NCI-H82 (cell line): ENCODE measurements around the gene LYPD6.
"Not testable (repeated sequence)": the region's sequence is repeated elsewhere in the genome, so short reads cannot be mapped to it uniquely, and the experiment has no call there.

ENCODE experiments used
- DNase-seq: peaks from one replicate; lab custom pipeline; 2025; lab: John Stamatoyannopoulos, UW

LYPD6 gene

DNA sequence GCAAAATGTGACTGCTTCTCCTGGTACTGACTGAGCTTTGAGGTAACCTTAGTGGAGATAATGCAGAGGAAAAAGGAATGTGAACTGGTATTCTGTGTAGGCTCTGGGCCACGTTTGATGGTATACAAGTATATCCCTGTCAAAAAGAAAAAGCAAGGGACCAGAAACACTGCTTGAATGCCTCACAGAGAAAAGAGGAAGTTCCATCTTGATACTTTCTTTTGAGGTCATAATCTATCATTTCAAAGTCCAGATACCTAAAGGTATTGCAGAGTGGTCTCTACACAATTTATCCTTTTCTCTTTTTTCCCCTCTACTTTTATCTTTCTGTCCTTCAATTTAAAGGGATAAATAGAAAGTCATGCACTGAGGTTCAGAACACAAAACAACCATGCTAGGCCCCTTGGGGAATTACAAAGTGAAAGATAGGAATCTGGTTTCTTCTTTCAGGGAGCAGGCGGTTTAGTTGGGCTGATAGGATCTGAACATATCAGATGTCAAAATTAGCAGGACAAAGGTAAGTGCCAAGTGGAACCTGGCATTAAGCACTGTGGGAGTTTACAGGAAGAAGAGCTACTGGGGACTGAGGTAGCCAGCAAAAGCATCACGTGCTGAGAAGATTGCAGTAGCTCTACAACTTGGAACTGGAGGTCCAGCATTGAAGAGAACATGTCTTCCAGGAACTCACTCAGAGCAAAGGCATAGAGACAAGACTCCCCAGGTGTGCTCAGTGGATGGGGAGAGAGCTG lies 121.2 kb downstream of the LYPD6 start:
- no peak for DNase-seq

DNA sequence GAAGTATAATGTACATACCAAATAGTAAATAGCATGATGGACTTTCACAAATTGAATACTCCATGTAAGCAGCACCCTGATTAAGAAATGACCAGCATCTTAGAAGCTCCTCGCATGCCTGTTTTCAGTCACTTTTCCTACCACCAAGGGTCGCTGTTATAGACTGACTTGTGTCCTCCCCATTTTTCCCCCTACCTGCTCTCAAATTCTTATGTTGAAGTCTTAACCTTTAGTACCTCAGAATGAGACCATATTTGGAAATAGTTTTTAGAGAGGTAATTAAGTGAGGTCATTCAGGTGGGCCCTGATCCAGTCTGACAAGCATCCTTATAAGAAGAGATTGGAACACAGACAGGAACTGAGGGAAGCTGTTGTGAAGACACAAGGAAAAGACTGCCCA lies 125.9 kb downstream of the LYPD6 start:
- DNase-seq, result peak; percentile 21

DNA sequence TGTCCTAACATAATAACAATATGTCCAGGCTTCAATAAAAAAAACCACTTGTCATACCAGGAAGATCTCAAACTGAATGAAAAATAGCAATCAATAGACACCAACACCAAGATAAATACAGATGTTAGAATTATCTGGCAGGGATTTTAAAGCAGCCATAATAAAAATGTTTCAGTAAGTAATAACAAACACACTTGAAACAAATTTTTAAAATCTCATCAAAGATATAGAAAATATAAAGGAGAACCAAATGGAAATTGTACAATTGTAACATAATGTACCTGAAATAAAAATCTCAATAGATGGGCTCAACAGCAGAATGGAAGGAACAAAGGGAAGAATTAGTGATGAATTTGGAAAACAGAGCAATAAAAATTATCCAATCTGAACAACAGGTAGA lies 128.1 kb downstream of the LYPD6 start:
- DNase-seq, result no peak

DNA sequence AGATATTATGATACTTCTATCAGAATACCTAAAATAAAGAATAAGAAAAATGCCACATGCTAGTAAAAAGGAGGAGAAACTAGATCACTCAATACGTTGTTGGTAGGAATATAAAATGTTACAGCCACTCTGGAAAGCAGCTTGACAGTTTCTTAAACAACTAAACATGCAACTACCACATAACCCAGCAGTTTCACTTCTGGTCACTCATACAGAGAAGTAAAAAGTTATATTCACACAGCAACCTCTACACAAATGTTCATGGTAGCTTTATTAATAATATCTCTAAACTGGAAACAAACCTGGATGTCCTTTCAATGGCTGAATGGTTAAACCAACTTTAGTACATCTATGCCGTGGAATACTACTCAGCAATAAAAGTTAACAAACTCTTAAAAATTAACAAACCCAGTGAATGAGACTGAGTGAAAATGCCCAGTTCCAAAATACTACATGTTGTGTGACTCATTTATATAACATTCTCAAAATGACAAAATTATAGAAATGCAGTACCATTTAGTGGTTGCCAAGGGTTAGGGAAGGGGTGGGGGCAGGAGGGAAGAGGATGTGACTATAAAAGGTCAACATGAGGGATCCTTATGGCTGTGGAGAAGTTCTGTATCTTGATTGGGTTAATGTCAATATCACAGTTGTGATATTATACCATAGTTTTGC lies 133.1 kb downstream of the LYPD6 start:
- no peak for DNase-seq

DNA sequence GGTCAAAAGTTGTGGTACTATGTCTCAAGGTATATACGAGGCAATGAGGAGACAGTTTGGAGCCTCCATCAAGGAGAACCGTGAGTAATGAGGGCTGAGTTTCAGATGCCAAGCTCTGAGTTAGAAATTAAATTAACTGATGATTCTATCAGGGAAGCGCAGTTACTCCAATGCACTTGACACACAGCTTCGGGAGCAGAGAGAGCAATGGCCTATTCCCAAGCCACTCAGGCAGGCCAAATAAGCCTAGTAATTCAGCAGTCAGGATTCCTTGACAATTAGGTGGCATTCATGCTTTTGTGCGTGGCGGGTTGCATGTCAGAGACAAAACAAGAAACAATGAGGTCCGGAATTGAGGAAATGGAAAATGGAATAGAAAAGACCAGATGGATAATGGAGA lies 134.0 kb downstream of the LYPD6 start:
- no peak for DNase-seq

DNA sequence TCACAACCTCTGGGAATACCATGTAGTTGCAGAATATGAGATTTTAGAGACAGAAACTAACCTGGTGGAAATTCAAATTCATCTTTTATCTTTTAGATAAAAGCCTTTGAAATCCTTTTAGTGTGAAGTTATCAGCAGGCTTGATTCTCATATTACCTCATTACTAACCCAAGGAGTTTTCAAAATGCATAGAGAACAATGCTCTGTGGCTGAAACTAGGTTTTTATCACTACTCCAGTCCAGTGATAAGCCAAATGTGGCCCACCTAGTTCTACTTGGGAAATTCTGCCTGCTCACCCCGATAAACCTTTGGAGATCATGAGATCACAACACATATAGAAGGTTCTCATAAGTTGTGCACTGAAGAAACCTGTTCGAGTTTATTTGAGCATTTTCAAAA lies 135.5 kb downstream of the LYPD6 start:
- DNase-seq, result no peak

DNA sequence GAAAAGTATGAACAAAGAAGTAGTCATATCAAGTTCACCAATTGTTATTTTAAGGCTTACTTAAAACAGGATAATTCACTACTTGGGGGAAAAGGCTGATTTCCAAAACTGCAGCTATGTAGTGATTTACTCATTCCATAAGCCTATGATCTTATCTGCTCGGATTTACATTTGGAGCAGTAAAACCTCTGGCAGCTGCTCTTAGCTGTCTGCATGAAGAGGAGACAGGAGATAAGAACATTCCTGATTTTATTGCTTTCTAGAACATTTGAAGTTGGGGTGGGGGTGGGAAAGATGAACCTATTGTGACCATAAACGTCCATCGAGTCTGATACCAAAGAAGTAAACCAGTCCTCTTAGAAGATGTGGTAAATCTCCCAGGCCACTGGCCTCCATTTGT lies 136.2 kb downstream of the LYPD6 start:
- DNase-seq, result peak; percentile 43

DNA sequence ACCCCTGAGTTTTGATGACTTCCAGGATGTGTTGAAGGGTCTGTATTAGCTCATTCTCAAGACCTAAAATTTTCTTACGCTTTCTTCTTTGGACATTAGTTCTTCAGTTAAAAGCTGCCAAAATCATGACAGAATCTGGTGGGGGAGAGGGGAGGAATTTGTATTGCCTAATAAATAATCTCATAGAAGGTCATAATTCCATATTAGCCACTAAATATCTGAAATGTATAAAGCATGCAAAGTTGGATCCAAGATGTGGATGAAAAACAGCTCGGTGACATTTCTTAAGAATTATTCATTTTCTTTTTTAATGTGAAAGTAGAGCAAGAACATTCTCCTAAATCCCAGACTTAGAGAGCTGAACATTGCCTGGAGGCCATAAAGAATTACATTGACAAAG lies 137.0 kb downstream of the LYPD6 start:
- no peak for DNase-seq

DNA sequence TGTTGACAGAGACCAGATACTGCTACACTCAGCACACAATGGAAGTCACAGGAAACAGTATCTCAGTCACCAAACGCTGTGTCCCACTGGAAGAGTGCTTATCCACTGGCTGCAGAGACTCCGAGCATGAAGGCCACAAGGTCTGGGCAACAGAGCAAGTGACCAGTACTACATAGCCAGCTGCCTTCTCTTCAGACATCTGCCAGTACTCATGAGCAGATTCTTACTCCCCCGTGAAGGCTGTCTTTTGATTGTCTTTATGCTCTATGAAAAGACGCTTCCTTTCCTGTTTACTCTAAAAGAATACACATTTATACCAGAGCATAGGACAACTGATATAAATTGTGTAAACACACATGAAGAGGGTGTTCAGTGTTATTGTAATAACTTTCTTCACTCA lies 138.2 kb downstream of the LYPD6 start:
- DNase-seq, result no peak

DNA sequence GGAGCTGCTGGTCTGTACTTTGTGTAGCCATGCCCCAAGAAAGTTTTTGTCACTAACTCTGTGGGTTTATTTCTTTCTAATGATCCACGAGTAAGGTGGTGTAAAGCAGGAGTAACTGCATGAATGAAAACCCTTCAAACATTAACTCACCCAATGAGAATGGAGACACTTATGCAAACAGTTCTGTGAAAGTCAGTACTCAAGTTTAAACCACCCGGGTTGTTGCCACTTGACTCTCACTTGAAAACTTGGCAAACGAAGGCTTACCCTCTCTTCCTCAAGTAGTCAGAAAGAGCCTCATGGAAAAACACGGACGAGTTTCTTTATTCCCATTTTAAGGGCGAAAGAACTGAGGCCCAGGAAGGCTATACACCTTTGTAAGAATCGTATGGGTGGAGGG lies 139.7 kb downstream of the LYPD6 start:
- DNase-seq, result no peak

DNA sequence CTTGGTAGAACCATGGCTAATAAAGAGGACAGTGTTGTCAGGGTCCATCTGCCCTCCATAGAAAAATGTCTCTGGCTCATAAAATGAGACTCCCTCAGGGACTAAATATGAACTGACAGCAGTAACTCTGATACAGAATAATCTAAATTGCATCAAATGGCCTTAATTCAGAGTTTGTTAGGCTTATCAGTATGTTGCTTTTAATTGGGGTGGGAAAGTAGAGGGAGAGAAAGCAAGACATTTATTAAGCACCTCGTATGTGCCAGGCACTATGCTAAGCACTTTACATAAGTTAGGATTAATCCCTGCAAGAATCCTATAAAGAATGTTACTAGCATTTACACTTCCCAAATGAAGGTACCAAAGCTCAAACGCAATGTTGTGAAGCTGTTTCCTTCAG lies 142.0 kb downstream of the LYPD6 start:
- DNase-seq, result no peak

DNA sequence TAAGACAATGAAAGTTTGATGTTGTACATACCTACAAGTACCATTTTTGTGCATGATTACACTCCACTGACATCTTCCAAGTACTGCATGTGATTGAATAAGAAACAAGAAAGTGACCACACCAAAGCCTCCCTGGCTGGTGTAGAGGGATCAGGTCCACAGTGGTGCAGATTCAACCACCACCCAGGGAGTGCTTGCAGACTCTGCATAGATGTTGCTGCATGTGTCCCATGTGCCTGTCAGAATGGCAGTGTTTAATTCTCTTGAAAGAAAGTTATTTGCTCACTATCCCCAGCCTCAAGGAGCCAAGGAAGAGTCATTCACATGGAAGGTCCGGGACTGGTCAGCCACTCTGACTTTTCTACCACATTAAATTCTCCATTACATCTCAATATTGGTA lies 142.7 kb downstream of the LYPD6 start:
- DNase-seq, result no peak

DNA sequence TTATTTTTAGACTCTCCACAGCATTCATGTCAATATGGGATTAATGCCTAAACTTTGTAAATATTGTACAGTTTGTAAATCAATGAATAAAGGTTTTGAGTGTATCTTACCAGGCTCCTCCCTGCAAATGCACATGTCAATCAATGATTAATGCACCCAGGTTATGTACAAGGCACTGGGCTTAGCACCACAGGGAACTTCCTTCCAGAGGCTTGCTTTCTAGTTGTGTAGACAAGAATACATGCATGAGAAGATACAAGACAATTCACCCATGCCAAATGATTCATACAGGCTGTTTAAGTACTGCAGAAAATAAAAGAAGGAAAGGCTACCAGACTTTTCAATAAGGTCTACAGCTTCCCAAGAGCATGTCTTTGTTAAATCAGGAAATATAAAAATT lies 143.1 kb downstream of the LYPD6 start:
- no peak for DNase-seq

DNA sequence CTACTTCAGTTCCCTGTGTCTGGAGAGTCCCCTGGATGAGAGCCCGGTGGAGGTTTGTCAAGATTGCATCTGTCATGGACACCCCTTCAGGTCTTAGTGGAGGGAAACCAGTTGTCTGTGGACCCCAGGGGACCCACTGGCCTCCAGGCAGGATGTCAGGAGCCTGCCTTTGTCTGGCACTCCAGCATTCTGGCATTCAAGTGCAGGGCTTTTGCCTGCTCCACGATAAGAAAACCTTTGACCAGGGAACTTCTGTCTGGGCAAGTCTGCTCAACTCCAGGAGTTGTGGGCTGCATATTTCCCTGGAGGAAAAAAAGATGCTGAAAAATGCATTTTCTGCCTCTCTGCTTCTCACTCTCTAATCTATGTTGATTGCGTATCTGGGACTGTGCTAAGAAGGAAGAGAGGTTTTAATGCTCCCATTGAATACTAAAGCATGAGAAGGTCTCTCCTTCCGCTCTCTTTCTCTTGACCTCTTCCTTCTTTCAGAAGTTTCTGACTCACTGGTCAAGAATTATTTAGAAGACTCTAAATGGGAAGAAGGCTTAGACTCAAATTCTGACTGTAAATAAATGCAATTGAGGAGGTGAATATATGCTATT lies 152.7 kb downstream of the LYPD6 start:
- DNase-seq, result no peak

DNA sequence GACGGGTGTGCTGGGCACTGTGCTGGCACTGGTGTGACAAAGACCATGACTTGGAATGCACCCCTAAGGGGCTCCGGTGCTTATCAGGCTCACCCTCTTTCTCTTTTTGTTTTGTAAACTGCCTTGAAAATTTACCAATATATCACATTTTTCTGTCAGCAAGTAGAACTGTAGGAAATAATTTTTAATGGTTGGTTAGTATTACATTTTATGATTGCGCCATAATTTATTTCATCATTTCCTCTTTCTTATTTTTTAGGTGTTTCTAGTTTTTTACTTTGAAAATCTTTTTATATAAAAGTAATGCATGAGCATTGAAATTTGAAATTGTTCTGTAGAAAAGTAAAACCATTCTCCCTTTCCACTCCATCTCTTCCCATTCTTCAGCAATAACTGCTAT lies 156.3 kb downstream of the LYPD6 start:
- DNase-seq, result no peak

DNA sequence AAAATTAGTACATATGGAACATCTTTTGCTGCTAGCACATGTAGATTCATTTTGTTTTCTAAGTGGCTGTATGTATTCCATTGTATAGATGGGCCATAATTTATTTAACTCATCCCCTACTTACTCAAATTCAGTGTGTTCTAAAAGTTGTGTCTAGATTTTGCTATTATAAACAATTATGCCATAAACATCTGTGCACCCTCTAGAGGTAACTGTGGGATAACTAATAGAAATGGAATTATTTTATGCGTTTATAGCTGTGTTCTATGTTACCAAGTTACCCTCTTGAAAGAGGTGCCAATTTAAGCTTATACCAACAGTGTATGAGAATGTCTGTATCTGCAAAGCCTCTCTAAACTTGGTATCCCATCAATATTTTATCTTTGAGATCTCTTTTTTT lies 156.8 kb downstream of the LYPD6 start:
- no peak for DNase-seq

DNA sequence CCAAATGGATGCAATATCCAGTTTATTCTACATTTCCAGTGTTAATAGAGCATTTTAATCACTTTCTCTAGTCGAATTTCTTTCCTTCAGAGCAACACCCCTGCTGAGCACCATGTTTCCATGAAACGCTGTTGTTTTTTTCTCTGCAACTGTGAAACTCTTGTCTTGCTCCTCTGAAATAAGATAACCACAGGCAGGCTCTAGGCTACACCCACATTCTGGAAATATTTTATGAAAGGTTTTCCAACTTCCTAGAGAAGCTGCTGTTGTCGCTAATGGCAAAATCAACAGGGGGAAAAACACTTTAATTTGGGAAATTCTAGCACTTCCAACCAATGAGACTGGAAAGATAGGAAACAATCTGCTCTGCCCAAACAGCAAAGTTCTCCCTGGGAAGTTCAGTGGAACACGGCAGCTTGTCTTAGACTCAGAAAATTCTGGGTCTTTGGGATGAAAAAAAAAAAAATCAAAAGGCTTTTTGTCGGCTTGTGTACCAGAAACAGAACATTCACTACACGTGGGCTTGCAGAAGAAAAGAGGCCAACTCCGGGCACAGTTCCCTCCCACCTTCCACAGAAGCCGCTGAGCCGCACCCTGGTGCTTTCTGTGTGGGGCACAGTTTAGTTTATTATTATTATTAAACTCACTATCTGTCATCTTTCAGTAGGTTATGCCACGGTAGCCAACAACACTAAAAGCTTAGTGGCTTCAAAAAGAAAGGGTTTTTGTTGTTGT lies 158.5 kb downstream of the LYPD6 start:
- no peak for DNase-seq

DNA sequence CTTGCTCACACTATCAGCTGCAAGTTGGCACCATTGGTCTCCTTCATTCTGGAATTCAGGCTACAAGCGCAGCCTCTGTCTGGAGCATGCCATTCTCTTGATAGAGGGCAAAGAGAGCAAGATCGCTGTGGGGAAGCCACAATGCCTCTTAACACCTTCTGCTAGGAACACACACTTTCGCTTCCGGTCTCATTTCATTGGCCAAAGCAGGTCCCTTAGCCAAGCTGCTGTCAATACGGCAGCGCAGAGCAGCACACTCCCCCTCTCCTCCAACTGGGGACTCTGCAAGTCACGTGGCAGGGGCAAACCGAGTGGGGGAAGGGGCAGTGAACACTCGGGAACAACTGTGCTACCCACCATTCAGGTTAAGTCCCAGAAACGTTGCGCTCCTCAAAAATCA lies 159.1 kb downstream of the LYPD6 start:
- DNase-seq, result no peak

DNA sequence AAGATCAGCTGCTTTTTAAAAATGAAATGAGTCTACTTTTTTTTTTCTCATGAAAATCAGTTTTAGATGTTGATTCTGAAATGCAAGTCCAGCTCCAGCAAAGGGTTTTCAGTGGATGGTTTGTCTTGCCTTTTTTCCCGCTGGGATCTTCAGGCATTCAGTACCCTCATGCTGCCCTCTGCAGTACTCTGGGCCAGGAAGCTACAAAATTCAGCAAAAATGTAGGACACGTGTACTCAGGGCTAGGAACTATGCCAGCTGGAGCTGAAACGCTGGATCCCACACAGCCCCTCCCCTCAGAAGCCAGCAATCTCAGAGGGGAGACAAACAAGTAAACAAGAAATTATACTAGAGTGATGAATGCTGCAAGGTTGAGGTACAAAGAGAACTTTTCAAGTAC lies 159.9 kb downstream of the LYPD6 start:
- no peak for DNase-seq

DNA sequence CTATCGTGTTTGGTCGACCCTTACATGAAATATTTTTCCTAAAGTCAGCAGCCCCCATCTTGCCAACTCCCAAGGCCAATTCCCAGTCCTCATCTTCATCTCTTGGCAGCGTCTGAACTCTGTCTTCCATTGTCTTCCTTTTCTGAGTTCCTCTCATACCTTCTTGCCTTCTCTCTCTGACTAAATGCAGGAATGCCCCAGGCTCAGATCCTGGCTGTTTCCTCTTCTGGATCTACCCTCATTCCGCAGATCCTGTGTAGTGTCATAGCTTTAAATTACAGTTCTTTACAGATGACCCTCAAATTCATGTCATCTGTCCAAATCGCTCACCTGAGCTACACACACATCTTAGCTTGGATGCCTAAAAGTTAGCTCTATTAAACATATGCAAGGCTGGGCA lies 162.5 kb downstream of the LYPD6 start:
- DNase-seq, result no peak

DNA sequence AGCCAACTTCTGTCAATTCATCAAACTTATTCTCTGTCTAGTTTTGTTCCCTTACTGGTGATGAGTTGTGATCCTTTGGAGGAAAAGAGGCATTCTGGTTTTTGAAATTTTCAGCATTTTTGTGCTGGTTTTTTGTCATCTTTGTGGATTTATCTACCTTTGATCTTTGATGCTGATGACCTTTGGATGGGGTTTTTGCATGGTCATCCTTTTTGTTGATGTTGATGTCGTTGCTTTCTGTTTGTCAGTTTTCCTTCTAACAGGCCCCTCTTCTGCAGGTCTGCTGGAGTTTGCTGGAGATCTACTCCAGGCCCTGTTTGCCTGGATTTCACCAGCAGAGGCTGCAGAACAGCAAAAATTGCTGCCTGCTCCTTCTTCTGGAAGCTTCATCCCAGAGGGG lies 168.8 kb downstream of the LYPD6 start:
- not testable (repeated sequence) for DNase-seq

DNA sequence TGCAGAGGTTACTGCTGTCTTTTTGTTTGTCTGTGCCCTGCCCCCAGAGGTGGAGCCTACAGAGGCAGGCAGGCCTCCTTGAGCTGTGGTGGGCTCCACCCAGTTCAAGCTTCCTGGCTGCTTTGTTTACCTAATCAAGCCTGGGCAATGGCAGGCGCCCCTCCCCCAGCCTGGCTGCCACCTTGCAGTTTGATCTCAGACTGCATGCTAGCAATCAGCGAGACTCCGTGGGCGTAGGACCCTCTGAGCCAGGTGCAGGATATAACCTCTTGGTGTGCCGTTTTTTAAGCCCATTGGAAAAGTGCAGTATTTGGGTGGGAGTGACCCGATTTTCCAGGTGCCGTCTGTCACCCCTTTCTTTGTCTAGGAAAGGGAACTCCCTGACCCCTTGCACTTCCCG lies 176.4 kb downstream of the LYPD6 start:
- DNase-seq, result not testable (repeated sequence)

DNA sequence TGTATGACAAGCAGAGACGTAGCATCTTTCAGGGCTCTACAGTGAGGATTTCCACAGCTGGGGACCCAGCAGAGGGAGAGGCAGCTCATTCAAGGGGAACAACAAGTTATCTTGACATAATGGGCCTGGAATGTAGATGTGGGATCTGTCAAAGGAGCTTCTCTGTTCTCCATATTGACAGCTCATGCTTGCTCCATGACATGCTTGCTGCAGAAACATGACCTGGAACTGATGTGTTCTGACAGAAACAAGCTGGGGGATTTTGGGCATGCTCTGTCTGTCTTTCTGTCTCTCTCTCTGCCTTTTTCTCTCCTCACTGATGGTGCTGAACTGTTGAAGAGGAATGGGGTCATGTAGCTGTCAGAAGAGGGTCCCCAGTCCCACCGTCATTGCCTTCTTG lies 177.6 kb downstream of the LYPD6 start:
- DNase-seq, result no peak
